Stimulated activated memory B cell treated with anti-CD40 and anti-IgM and Interleukin-4, amounts not matched to agents 10 μg/mL and 1 μg/mL and 100 μg/mL, for 72 hours (primary cell): ENCODE results near the gene IFITM2.

Experiments used
- ATAC-seq: fragments of 150-1000 bp; cut with Tn5 transposase; 2 replicates; pipeline ENCODE4 v1.10.0; 2021
- H3K27ac Mint-ChIP-seq: one replicate; pipeline ENCODE4 v1.8.0; 2022; ENCODE audit warnings: mild to moderate bottlenecking, mixed read lengths
- H3K27me3 Mint-ChIP-seq: one replicate; pipeline ENCODE4 v1.8.0; 2022; ENCODE audit warnings: mixed read lengths
- H3K36me3 Mint-ChIP-seq: one replicate; pipeline ENCODE4 v1.8.0; 2022; ENCODE audit warnings: mixed read lengths
- H3K4me1 Mint-ChIP-seq: one replicate; pipeline ENCODE4 v1.8.0; 2022; ENCODE audit warnings: mixed read lengths
- H3K4me3 Mint-ChIP-seq: one replicate; pipeline ENCODE4 v1.8.0; 2022; ENCODE audit warnings: mild to moderate bottlenecking, moderate library complexity, mixed read lengths
- H3K9me3 Mint-ChIP-seq: one replicate; pipeline ENCODE4 v1.8.0; 2022; ENCODE audit warnings: mixed read lengths

The IFITM2 gene

DNA sequence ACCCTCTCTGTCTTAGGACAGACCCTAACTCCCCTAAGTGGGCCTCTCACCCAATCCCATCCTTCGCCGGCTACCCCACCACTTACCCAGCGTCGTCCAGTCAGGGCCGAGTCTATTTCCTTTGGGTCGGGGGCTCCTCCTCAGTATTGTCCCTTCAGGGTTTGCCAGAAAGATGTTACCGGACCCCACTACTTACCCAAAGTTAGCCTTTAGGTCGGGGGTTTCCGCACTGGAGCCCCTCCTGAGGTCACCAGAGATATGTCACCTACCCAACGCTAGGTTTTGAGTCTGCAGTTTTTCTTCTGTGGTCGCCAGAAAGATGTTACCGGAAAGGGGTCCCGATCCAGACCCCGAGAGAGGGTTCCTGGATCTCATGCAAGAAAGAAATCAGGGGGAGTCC, 43.8 kb downstream of the IFITM2 start:
- H3K27ac Mint-ChIP-seq = peak overlapping the region; percentile 72
- H3K27me3 Mint-ChIP-seq = no peaks in the 10 kb centered on the region
- H3K36me3 Mint-ChIP-seq = no peaks in the 10 kb centered on the region
- peaks cover 33% of the 10 kb centered on the region for H3K4me1 Mint-ChIP-seq
- H3K9me3 Mint-ChIP-seq = no peaks in the 10 kb centered on the region
- no peak overlapping the region for H3K4me3 Mint-ChIP-seq
- ATAC-seq = no peak

DNA sequence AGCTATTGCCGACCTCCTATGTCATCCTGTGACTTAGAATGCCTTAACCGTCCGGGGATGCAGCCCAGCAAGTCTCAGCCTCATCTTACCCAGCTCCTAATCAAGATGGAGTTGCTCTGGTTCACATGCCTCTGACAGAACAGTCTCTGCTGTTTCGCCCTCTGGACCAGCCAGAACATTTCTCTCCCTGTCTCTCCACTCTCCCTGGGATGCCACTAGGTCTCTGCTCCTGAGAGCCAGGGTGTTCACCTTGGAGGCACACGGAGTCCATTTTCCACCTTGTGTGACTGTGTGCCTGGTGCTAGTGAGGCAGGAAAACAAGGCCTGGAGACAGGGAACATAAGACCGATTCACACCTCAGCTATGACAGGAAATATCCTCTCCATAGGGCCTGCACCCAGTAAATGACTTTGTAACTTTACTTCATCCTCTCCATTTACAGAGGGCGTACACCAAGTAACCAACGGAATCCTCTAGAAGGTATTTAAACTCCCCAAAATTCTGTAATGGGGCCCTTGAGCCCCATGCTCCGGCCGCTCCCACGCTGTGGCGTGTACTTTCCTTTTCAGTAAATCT, 44.9 kb downstream of the IFITM2 start:
- H3K4me1 Mint-ChIP-seq = peaks cover 33% of the 10 kb centered on the region
- no peak for ATAC-seq
- peak overlapping the region; percentile 18 for H3K27ac Mint-ChIP-seq
- no peak overlapping the region for H3K4me3 Mint-ChIP-seq
- H3K27me3 Mint-ChIP-seq = no peaks in the 10 kb centered on the region
- H3K9me3 Mint-ChIP-seq = no peaks in the 10 kb centered on the region
- no peaks in the 10 kb centered on the region for H3K36me3 Mint-ChIP-seq

DNA sequence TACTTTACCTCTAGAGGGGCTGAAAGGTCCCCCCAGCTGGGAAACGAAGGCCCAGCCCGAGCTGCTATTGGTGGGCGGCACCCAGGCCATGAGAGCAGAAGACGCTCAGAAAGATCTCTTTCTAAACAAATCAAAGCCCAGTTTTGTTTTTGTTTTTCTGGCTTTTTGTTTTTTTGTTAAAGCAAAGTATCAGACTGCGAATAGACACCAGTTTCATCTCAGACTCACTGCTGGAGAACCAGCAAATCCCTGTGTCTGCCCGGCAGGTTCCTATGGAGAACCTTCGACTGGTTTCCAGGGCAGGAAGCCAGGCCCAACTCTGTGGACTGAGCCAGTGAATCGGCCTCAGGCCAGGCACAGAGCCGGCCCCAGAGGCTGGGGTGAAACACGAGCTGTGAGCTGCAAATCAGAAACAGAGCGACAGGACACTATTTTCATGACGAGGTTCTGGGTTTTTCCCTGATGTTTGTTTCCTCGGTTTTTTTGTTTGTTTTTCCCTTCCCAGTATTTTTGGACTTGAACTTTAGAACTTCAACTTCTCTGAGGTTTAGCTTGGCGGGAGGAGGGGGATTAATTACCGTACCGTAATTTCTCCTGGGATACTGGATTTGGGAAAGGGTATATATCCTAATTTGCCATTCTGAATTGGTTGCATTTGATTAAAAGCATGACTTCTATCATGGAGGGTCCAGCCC, 45.7 kb downstream of the IFITM2 start:
- Mint-ChIP-seq H3K36me3 (no peaks in the 10 kb centered on the region), H3K9me3 (no peaks in the 10 kb centered on the region), H3K4me3 (no peak overlapping the region), H3K27me3 (no peaks in the 10 kb centered on the region), H3K4me1 (peaks cover 30% of the 10 kb centered on the region), H3K27ac (peak overlapping the region; percentile 18)
- ATAC-seq = no peak

DNA sequence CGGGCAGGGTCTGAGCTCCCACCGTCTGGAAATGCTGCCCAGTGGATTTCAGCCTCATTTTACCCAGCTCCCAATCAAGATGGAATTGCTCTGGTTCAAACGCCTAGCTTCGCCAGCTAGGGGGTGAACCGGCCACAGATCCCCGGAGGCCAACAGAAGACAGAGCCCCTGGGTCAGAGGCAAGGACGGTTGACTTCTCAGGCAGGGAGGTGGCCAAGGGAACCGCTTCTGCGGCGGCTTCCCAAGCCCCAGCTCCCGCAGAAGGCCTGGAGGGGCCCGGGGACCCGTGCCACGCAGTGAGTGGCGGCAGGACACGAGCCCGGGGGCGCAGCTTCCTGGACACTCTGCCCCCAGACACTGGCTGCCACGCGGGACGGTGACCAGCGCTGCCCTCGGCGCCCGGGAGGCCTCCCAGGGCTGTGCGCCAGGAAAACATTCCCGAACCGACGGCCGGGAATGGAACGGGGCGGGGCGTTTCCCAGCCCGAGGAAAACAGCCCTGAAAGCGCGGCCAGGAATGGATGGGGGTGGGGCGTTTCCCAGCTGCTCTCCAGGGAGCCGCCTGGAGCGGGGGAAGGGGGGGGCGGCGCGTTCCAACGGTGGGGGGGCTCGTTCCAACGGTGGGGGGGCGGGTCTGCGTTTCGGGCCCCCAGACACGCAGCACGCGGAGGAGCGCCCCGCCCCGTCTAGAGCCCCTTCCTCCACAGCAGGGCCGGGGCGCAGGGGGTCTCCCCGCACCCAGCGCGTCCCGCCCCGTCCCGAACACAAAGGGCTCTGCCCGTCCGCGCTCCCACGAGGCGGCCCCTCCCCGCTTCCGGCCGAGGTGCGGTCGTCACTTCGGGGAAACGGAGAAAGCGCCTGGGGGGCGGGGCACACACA, 48.2 kb downstream of the IFITM2 start:
- Mint-ChIP-seq H3K36me3 (no peaks in the 10 kb centered on the region), H3K27ac (peak overlapping the region; percentile 50), H3K27me3 (peaks cover 8% of the 10 kb centered on the region), H3K4me1 (peaks cover 15% of the 10 kb centered on the region), H3K9me3 (peaks cover 9% of the 10 kb centered on the region), H3K4me3 (peak overlapping the region; percentile 46)
- peak; percentile 59 for ATAC-seq

DNA sequence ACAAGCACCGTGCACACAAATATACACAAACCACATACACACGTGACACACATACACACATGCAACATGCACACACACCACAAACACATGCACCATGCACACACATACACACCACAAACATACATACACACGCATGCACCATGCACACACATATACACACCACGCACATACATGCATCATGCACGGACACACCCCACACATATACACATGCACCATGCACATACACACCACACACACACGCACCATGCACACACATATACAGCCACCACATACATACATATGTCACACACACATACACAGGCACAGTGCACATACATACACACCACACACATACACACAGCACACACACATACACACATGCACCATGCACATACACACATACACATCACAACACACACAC, 49.0 kb downstream of the IFITM2 start:
- Mint-ChIP-seq H3K36me3 (no peaks in the 10 kb centered on the region), H3K9me3 (peaks cover 14% of the 10 kb centered on the region), H3K4me3 (no peak overlapping the region), H3K27me3 (peaks cover 8% of the 10 kb centered on the region), H3K4me1 (peaks cover 7% of the 10 kb centered on the region), H3K27ac (no peak overlapping the region)
- no peak for ATAC-seq

DNA sequence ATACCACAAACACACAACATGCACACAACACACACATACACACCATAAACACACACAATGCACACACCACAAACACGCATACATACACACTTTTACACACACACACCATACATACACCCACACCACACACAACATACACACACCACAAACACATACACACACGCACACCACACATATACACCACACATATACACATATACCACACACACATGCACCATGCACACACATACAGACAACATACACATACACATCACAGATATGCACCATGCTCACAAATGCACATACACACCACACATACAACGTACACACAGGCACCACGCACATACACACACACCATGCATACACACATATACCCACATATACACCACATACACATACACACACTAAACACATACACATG, 50.0 kb downstream of the IFITM2 start:
- Mint-ChIP-seq H3K4me1 (peaks cover 7% of the 10 kb centered on the region), H3K4me3 (no peak overlapping the region), H3K36me3 (no peaks in the 10 kb centered on the region)

DNA sequence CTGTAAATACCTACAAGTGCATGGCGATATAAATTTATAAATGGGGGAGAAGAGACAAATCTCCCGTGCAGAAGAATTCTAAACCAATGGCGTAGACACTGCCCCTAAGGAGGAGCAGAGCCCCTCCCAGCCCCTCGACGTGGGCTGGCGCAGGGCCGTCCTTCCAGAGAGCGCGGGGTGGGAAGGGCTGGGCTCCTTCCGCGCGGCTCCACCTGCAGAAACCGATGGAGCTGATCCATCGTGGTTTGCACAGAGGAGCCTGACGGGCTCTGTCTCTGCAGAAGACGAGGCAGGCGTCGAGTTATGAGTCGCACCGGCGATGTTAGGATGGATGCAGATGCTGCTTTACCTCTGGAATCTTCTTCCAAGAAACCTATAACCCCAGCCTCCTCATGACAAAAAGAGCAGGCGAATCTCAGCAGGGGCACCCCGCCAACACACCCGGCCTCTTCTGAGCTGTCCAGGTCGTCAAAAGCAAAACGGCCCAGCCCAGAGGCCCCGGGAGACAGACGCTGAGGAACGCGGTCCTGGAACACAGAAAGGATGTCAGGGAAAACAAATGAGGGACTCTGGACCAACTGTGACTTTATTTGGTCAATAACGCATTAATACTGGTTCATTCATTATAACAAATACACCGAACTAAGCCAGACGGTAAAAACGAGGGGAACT, 50.6 kb downstream of the IFITM2 start:
- no peak overlapping the region for H3K27ac Mint-ChIP-seq
- H3K4me1 Mint-ChIP-seq = peaks cover 7% of the 10 kb centered on the region

More for the DNA sequence above, 50.0 kb downstream of the IFITM2 start:
- peaks cover 14% of the 10 kb centered on the region for H3K9me3 Mint-ChIP-seq
- no peak overlapping the region for H3K27ac Mint-ChIP-seq
- ATAC-seq = no peak
- peaks cover 8% of the 10 kb centered on the region for H3K27me3 Mint-ChIP-seq

More for the DNA sequence above, 50.6 kb downstream of the IFITM2 start:
- peaks cover 8% of the 10 kb centered on the region for H3K27me3 Mint-ChIP-seq
- no peak for ATAC-seq
- H3K4me3 Mint-ChIP-seq = no peak overlapping the region
- H3K9me3 Mint-ChIP-seq = peaks cover 14% of the 10 kb centered on the region
- H3K36me3 Mint-ChIP-seq = no peaks in the 10 kb centered on the region
